PC-3 (cell line): ENCODE measurements around the gene CDC42EP5.

Experiments
- CTCF ChIP-seq: fragments of 300-600 bp; sonication (generic); conservative IDR thresholded peaks from 2 replicates; pipeline ENCODE4 v1.5.1; 2017; ENCODE audit warnings: antibody characterized with exemption, low read depth, mild to moderate bottlenecking, low read length
- EZH2 ChIP-seq: fragments of 300-600 bp; sonication (generic); IDR thresholded peaks from one replicate; pipeline ENCODE4 v1.6.1; 2017; ENCODE audit warnings: antibody characterized with exemption, mild to moderate bottlenecking, low read length; ENCODE audit not compliant: unreplicated experiment
- EZH2phosphoT487 ChIP-seq: fragments of 300-600 bp; sonication (generic); IDR thresholded peaks from 2 replicates; pipeline ENCODE4 v1.6.1; 2018; ENCODE audit warnings: mild to moderate bottlenecking, antibody characterized with exemption, low read length, borderline replicate concordance

- no peak for TF ChIP-seq CTCF
- TF ChIP-seq EZH2phosphoT487: no peak
- TF ChIP-seq EZH2: no peak
Observed at GRCh38 chr19:54515156-54515555, 42.1 kb upstream of the CDC42EP5 start.
